GM13977 (cell line): Measurements from ENCODE around the gene CRY1.

ENCODE experiments used
- DNase-seq: peaks from one replicate; pipeline ENCODE4 v3.0.0; 2012; ENCODE audit warnings: low spot score
- CTCF ChIP-seq: IDR thresholded peaks from 2 replicates; pipeline ENCODE4 v1.5.1; 2012; ENCODE audit warnings: mild to moderate bottlenecking, control low read depth; ENCODE audit not compliant: insufficient read depth; ENCODE audit errors: extremely low read depth, missing control alignments
- in situ Hi-C: fragments of 300-500 bp; cut with MboI; formaldehyde crosslinking; loops from one replicate; pipeline ENCODE4 v1.12.0; 2022; ENCODE audit warnings: low sequenced_read_pairs, low pct_unique_long_range_greater_than_20kb, mixed read lengths, inconsistent platforms; ENCODE audit not compliant: unreplicated experiment

CRY1 gene

GRCh38 chr12:106942775-106943174 lies 150.6 kb downstream of the CRY1 start:
- TF ChIP-seq CTCF, result no peak
- in situ Hi-C loops, result no loop called here
- no peak for DNase-seq

GRCh38 chr12:106941481-106942156 lies 151.7 kb downstream of the CRY1 start:
- no peak for TF ChIP-seq CTCF
- no peak for DNase-seq
- in situ Hi-C loops, result no loop called here
